Measurements from ENCODE around the gene TBC1D2.

TBC1D2 gene

DNA sequence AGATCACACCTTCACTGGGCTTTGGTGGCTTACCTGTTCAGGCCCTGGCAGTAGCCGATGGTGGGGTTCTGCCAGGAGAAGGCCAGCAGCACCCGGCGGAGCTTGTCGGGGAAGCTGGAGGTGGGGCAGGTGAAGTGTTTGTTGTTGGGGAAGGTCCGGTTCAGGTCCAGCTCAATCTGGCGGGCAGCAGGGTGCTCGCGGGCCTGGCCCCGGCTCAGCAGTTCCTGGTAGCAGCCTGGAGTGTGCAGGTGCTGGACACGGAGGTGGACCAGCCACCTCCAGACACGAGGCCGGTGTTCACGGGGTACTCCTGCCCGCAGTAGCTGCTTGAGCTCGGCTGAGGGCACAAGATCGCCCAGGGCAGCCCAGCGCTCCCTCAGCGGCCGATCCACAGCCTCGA lies 46.8 kb downstream of the TBC1D2 start:
- no peak for TF ChIP-seq CTCF (IDR thresholded peaks at IDR 0.05; ENCODE audit: low read depth, low read length, missing control alignments)
- no peak overlapping the region for H3K4me3 ChIP-seq (ENCODE audit: low read depth, low read length)
- in situ Hi-C loops (cut with HindIII; ENCODE audit: low sequenced_read_pairs): loop anchor here (10.0 kb wide), 1 partner anchor 76 kb away; no protein-coding TSS in a partner anchor
- DNase-seq (ENCODE audit: low read depth): no peak

DNA sequence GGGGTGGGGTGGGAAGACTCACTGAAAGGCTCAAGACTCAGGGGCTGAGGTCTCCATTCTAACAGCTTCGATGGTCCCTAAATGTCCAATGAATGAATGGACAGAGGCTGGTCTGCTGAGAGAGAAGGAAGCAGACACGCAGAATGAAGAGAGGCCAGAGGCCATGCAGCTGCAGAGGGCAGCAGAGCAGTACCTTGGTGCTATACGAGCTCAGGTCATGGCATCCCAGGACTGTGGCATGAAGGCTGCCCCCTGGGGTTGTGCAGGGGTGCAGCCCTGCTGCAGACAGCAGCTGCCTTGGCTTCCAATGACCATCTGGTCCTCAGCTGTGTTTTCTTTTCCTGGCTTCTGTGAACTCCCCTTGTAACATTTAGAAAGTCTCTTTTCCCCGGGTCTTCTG lies 47.8 kb downstream of the TBC1D2 start:
- DNase-seq (ENCODE audit: low read depth): no peak
- in situ Hi-C loops (cut with HindIII; ENCODE audit: low sequenced_read_pairs): loop anchor here (10.0 kb wide), 1 partner anchor 77 kb away; no protein-coding TSS in a partner anchor
- TF ChIP-seq CTCF (IDR thresholded peaks at IDR 0.05; ENCODE audit: low read depth, low read length, missing control alignments): no peak
- no peak overlapping the region for H3K4me3 ChIP-seq (ENCODE audit: low read depth, low read length)

GRCh38 chr9:98206754-98207153 lies 48.7 kb downstream of the TBC1D2 start:
- H3K4me3 ChIP-seq (ENCODE audit: low read depth, low read length): no peak overlapping the region
- in situ Hi-C loops (cut with HindIII; ENCODE audit: low sequenced_read_pairs): loop anchor here (10.0 kb wide), 1 partner anchor 78 kb away; no protein-coding TSS in a partner anchor
- DNase-seq (ENCODE audit: low read depth): no peak
- no peak for TF ChIP-seq CTCF (IDR thresholded peaks at IDR 0.05; ENCODE audit: low read depth, low read length, missing control alignments)

DNA sequence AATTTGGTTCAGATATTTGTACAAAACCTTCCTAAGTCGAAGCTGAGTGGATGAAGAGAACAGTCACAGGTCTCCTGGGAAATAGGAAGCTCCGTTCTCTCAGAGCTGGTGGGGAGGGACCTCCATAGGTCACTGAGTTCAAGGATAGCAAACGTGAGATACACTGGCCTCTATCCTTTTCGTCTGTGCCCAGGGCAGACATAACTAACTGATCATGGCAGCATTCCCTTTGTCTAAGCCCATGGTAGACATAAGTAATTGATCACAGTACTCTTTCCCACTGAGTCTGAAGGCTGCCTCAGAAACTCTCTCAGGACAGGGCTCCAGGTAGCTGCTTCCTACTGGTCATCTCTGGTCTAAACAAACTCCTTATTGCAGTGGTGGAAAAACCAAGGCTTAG lies 50.8 kb downstream of the TBC1D2 start:
- no peak for TF ChIP-seq CTCF (IDR thresholded peaks at IDR 0.05; ENCODE audit: low read depth, low read length, missing control alignments)
- in situ Hi-C loops (cut with HindIII; ENCODE audit: low sequenced_read_pairs): loop anchor here (10.0 kb wide), 1 partner anchor 80 kb away; no protein-coding TSS in a partner anchor
- no peak for DNase-seq (ENCODE audit: low read depth)
- no peak overlapping the region for H3K4me3 ChIP-seq (ENCODE audit: low read depth, low read length)

GRCh38 chr9:98203153-98203552 lies 52.3 kb downstream of the TBC1D2 start:
- in situ Hi-C loops (cut with HindIII; ENCODE audit: low sequenced_read_pairs): loop anchor here (10.0 kb wide), 1 partner anchor 82 kb away; no protein-coding TSS in a partner anchor
- DNase-seq (ENCODE audit: low read depth): no peak
- TF ChIP-seq CTCF (IDR thresholded peaks at IDR 0.05; ENCODE audit: low read depth, low read length, missing control alignments): no peak
- H3K4me3 ChIP-seq (ENCODE audit: low read depth, low read length): no peak overlapping the region

GRCh38 chr9:98202252-98202651 lies 53.2 kb downstream of the TBC1D2 start:
- H3K4me3 ChIP-seq (ENCODE audit: low read depth, low read length): no peak overlapping the region
- TF ChIP-seq CTCF (IDR thresholded peaks at IDR 0.05; ENCODE audit: low read depth, low read length, missing control alignments): no peak
- DNase-seq (ENCODE audit: low read depth): no peak
- in situ Hi-C loops (cut with HindIII; ENCODE audit: low sequenced_read_pairs): loop anchor here (10.0 kb wide), 1 partner anchor 83 kb away; no protein-coding TSS in a partner anchor
